ENCODE measurements around the gene LOC128125822.

DNA sequence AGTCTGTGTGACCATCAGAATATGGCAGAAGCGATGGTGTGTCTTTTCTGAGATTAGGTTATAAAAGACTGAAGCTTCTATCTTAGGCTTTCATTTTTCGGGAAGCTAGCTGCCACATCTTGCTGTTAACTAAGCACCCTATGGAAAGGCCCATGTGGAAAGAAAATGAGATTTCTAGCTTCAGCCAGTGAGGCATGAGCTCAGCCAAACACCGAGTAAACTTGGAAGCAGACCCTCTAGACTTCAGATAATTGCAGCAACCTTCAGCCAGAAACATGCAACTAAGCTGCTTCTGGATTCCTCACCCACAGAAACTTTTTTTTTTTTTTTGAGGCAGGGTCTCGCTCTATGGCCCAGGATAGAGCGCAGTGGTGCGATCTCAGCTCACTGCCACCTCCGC is 20.6 kb downstream of the LOC128125822 start:
- TF ChIP-seq, protein P1, sequence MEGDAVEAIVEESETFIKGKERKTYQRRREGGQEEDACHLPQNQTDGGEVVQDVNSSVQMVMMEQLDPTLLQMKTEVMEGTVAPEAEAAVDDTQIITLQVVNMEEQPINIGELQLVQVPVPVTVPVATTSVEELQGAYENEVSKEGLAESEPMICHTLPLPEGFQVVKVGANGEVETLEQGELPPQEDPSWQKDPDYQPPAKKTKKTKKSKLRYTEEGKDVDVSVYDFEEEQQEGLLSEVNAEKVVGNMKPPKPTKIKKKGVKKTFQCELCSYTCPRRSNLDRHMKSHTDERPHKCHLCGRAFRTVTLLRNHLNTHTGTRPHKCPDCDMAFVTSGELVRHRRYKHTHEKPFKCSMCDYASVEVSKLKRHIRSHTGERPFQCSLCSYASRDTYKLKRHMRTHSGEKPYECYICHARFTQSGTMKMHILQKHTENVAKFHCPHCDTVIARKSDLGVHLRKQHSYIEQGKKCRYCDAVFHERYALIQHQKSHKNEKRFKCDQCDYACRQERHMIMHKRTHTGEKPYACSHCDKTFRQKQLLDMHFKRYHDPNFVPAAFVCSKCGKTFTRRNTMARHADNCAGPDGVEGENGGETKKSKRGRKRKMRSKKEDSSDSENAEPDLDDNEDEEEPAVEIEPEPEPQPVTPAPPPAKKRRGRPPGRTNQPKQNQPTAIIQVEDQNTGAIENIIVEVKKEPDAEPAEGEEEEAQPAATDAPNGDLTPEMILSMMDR (IDR thresholded peaks at IDR 0.05), result no peak
- no peak for TF ChIP-seq POLR2A (IDR thresholded peaks at IDR 0.05)

Measured in testis (tissue), 2 donors.